Stimulated activated naive CD4-positive, alpha-beta T cell treated with Interleukin-2 at 50 U/mL for 16 hours (primary cell): ENCODE results near the gene WDR76.
"Not testable (repeated sequence)": the region's sequence is repeated elsewhere in the genome, so short reads cannot be mapped to it uniquely, and the experiment has no call there.

Experiments
- DNase-seq: peaks from one replicate; lab custom pipeline; 2025; lab: John Stamatoyannopoulos, UW

Gene WDR76

GRCh38 chr15:43826508-43827341 lies at the start of gene WDR76:
Gene WDR76, plus strand, starts transcription at chr15:43827002. Its CDS starts 31 bp downstream, at chr15:43827033.
- DNase-seq = peak; percentile 69

DNA sequence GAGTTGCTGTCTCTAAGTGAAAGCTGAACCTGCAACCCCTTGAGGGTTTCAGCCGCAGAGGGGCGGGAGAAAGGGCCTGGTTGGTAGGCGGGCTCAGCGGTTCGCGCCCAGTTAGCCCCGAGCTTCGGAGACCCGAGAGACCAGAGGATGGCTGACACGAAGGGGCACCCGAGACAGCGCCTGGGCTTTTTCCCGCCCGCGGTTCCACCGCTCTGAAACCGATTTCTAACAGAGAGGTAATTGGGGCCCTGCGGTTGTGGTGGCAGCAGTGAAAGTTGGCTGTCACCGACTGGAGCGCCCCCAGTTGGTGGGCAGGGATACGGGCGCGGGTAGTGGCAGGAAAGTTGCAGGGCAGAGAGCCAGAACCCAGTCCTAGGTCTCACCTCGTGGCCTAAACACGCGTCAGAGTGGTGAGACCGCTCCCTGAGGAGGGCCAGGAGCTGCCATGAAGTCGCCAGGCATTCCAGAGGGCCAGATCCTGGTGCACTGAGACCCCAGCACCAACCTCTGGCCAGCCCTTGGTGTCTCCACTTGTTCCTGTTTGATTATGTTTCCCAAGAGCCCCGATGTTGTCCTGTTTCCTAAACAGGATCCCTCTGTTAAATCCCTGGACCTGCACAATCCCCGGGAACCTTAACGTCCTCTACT lies 49.4 kb upstream of the WDR76 start:
- peak; percentile 81 for DNase-seq

GRCh38 chr15:43779016-43779415 lies 47.8 kb upstream of the WDR76 start:
- DNase-seq = no peak

- no peak for DNase-seq
These were observed 37.4 kb upstream of the WDR76 start for GRCh38 chr15:43789409-43789808.

GRCh38 chr15:43791993-43792760 lies 34.6 kb upstream of the WDR76 start, which contains the start of gene SERF2:
Gene SERF2, plus strand, starts transcription at chr15:43792320. Its CDS starts 57 bp downstream, at chr15:43792377.
- DNase-seq = peak; percentile 100

DNA sequence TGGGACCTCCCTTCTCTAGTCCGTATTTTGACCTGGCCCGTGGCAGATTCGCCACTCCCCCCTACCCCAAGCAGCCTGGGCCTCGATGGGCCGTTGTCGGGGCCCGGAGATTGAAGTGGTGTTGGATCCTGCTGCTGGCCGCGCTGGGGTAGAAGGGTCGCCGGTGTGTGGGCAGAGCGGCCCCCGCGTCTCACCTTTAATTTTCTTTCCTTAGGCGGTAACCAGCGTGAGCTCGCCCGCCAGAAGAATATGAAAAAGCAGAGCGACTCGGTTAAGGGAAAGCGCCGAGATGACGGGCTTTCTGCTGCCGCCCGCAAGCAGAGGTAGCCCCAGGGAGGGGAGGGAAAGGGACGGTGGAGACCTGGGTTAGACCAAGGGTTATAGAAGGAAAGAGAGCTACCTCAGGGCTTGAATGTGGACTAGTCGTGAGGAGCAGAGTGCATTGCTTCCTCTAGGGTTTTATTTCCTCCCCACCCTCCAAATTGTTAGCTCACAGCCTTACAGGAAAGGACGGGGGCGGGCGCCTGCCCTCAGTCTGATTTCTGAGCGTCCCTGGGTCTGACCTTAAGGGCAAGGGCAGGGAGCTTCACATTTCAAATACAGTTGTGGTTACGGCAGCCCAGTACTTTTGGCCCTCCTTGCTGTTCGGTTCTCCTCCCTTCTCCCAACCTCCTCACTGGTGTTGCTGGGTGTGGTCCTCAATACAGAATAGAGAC lies 33.9 kb upstream of the WDR76 start:
- DNase-seq = peak; percentile 15

DNA sequence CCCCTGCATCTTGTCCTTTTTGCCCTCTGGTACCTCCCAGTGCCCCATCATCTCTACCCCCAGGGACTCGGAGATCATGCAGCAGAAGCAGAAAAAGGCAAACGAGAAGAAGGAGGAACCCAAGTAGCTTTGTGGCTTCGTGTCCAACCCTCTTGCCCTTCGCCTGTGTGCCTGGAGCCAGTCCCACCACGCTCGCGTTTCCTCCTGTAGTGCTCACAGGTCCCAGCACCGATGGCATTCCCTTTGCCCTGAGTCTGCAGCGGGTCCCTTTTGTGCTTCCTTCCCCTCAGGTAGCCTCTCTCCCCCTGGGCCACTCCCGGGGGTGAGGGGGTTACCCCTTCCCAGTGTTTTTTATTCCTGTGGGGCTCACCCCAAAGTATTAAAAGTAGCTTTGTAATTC lies 33.2 kb upstream of the WDR76 start:
- no peak for DNase-seq

DNA sequence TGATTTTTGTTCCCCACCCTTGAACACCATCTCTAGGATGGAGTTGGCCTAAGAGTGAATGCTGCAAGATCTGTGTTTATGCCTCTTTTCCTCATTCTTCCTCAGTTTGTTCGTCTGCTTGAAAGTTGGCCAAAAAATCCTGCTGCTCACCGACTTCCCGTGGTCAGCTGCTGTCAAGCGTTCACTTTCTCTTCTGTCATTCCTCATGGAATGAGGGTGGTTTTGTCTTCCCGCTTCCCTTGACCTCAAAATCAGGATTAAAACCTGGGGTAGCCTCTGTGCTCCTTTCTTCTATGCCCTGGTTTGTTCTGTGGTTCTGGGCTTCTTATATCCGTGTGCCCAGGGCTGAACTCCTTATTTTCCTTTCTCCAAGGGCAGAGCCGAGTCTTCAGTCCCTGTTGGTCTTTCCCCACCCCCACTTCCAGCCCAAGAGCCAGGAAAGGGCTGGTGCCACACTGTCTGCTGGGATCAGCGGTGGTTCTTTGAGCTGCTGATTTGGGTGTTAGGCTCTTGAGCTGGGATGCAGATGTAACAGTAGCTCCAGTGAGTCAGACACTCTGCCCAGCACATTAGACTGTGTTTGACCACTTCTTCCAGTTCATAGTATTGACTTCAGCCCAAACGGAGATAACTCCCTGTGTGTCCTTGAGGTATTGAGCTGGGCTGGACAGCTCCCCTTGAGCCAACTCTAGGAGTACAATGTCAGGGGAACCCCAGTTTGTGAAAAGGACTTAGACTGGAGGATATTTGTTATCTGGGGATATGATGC lies 32.3 kb upstream of the WDR76 start:
- no peak for DNase-seq

- no peak for DNase-seq
These were observed 31.6 kb upstream of the WDR76 start for GRCh38 chr15:43795197-43795596.

DNA sequence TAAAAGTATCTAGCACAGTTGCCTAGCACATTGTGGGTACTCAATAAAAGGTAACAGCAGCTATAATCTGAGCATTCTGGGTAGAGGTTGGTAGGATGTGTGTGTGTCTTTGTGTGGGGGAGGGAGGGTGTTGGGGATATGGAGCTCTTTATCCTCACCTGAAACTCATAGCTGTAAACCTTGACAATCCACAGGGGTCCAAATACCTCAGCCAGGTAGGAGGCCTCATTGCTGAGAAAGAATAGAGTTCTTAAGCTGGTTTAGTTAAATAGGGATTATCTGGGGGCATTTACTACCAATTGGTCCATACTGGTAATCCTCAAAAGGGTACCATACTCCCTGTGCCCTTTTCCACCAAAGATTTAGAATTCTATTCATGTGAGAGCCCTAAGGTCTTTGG lies 30.8 kb upstream of the WDR76 start:
- DNase-seq = no peak

GRCh38 chr15:43796566-43796965 lies 30.2 kb upstream of the WDR76 start:
- DNase-seq = no peak

DNA sequence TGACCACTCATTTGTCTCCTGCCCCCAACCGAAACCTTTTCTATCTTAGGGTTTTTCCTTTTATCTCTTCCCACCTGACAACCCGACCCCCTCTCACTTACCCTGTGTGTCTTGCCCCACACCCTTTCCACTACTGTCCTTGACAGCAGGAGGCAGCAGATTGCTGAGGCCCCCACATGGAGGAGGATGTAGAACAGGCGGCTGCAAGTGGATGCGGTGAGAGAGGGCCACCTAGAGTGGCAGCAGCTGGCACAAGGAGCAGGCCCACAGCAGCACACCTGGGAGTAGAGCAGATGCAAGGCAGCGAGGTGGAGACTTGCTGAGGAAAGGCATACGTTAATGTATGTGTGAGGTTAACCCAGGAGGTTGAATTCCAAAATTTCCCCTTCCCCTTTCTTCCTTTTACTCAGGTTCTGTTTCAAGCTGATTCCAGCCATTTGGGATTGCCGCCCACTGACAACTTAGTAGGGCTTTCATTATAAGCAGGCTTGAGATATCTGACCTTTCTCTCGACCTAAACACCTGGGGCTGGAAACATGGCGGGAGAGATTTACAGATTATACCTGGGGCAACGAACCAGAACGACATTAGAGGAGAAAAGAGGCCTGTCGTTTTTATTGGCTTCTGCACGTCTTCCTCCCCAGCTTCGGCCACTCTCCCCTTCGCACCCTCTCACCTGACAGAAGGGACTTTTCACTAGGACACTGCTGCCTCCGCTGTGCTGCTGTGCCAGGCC lies 27.4 kb upstream of the WDR76 start:
- DNase-seq = no peak

- no peak for DNase-seq
These were observed 26.9 kb upstream of the WDR76 start, which contains the start of gene SERINC4 for GRCh38 chr15:43799945-43800285. Gene SERINC4, minus strand, starts transcription at chr15:43800220. Its CDS starts 234 bp downstream, at chr15:43799986.

DNA sequence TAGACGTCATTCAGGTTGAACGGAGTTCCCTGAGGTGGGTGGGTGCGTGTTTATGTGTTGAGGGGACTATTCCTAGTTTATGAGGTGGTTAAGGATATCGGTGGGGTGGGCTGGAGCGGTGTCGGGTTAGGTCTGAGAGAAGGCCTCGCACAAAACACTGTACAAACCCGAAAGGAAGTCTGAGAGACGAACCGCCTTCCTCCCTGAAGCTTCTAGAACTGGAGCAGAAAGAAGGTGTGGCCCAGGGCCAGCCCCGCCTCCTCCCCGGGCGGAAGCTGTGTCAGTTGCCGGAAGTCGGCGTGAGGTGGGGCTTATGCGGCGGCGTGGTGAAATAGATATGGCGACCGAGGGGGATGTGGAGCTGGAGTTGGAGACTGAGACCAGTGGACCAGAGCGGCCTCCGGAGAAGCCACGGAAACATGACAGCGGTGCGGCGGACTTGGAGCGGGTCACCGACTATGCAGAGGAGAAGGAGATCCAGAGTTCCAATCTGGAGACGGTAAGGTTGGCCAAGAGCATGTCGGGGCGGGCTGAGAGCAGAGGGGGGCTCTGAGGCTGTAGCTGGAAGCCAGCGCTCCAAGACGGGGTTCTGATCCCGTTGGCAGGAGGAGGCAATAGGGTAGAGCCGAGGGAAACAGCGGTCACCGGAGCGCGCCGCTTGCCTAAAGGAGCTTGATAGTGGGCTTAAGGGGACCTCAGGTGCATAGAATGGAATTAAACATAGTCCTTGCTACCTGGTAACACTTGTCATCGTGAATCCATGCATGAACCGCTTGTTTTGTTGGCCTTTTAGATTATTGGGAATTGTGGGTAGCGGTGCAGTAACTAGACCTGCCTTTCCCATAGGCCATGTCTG lies 26.3 kb upstream of the WDR76 start, which contains the start of gene HYPK:
Gene HYPK (plus strand): TSS at position 314 of the 856 bp plus-strand sequence. CDS start 24 bp downstream, at position 338.
- peak; percentile 91 for DNase-seq

DNA sequence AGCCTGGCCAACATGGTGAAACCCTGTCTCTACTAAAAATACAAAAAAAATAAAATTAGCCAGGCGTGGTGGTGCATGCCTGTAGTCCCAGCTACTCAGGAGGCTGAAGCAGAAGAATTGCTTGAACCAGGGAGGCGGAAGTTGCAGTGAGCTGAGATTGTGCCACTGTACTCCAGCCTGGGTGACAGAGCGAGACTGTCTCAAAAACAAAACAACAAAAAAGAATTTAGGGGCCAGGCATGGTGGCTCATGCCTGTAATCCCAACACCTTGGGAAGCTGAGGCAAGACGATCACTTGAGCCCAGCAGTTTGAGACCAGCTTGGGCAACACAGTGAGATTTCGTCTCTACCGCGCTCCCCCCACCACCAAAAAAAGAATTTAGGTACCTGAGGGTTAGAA lies 24.1 kb upstream of the WDR76 start:
- not testable (repeated sequence) for DNase-seq

DNA sequence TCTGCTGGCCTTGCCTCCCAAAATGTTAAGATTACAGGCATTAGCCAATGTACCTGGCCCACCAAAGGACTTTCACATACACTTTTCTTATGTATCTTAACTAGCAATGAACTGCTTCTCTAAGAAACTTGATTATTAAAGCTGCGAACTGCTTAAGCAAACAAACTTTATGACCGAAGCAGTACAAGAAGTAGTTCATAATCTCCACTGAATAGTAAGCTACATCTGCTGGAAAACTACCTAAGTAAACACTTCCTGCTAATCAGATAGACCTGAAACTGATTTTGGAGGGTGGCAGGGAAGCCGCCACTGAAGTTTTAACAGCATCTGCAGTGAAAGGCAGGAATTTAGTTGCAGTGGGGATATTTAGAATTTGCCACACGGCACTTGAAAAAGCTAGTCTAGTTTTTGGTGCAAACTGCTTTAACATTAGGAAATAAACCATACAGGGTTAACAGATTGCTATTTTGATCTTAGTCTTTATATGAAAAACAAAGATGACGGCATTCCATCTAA lies 18.3 kb upstream of the WDR76 start:
- no peak for DNase-seq

DNA sequence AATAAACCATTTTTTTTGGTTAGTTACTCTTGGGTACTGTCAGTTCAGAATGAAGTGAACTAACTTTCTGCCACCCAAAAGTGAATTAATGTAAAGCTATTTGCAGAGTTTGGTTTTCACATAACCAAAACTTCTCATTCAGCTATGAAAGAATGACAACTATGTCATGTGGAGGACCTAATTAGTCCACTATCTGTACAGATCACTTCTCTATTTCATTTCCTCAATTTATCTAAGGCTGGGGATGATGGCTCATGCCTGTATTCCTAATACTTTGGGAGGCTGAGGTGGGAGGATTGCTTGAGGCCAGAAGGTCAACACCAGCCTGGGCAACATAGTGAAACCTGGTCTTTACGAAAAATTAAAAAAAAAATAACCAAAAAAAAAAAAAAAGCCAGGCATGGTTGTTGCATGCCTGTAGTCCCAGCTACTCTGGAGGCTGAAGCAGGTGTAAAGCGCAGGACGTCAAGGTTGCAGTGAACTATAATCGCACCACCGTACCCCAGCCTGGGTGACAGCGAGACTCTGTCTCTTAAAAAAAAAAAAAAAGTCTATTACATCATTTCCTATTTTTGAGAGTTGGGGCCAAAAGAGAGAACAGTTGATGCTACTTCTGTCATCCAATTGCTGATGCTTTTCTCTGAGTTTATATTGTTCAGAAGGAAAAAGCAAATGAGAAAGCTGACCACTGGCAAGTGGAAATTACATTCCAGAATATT lies 17.7 kb upstream of the WDR76 start:
- no peak for DNase-seq

GRCh38 chr15:43815064-43815463 lies 11.7 kb upstream of the WDR76 start:
- not testable (repeated sequence) for DNase-seq
